OCI-LY7 (cell line): ENCODE results near the gene KCNQ2.

ENCODE experiments used
- EZH2phosphoT487 ChIP-seq: fragments of 200-600 bp; sonication (generic); IDR thresholded peaks from 2 replicates; pipeline ENCODE4 v1.6.1; 2018; ENCODE audit warnings: low read depth, borderline replicate concordance, mild to moderate bottlenecking, mixed run types, antibody characterized with exemption, low read length, moderate library complexity, mixed read lengths
- TF ChIP-seq, protein P1 (sequence below): fragments of 200-600 bp; sonication (generic); conservative IDR thresholded peaks from 2 replicates; pipeline ENCODE4 v1.5.1; 2014; ENCODE audit warnings: mild to moderate bottlenecking, antibody characterized with exemption, low read length, moderate library complexity, mixed read lengths

DNA sequence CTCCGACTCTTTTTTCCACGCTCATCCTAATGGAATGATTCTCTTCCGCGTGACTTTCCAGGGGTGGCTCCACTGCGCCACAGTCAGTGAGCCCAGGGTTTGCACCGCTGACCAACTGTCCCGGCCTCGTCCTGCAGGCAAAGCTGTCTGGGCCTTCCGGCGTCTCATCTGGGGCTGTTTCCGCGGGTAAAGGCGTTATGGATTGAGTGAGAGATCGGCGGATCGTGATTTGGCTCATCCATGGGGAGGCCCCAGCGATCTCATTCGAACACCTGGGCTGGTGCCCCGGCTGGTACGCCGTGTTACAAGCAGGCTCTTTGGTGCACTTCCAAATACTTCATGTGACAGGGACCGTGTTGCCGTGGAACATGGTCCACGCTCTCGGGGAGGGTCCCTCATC, 47.8 kb downstream of the KCNQ2 start:
- no peak for TF ChIP-seq EZH2phosphoT487
- TF ChIP-seq, protein P1, sequence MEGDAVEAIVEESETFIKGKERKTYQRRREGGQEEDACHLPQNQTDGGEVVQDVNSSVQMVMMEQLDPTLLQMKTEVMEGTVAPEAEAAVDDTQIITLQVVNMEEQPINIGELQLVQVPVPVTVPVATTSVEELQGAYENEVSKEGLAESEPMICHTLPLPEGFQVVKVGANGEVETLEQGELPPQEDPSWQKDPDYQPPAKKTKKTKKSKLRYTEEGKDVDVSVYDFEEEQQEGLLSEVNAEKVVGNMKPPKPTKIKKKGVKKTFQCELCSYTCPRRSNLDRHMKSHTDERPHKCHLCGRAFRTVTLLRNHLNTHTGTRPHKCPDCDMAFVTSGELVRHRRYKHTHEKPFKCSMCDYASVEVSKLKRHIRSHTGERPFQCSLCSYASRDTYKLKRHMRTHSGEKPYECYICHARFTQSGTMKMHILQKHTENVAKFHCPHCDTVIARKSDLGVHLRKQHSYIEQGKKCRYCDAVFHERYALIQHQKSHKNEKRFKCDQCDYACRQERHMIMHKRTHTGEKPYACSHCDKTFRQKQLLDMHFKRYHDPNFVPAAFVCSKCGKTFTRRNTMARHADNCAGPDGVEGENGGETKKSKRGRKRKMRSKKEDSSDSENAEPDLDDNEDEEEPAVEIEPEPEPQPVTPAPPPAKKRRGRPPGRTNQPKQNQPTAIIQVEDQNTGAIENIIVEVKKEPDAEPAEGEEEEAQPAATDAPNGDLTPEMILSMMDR, result no peak
